ENCODE measurements around the gene SGK1. TPM values are rescaled to one million over a fixed set of nuclear protein-coding genes. Genes with fewer than 3 reads are reported as not detected.

SGK1 gene
- total RNA-seq, 6 experiments from 2014 or later, result 75.4 to 117 (median 104) TPM

- no peak for DNase-seq
- H3K9me3 Mint-ChIP-seq, result no peaks in the 10 kb centered on the region
Measured at GRCh38 chr6:134340179-134340975, 22.5 kb upstream of the SGK1 start.

GRCh38 chr6:134339216-134339615, 21.3 kb upstream of the SGK1 start:
- Mint-ChIP-seq H3K9me3 (no peaks in the 10 kb centered on the region), H3K4me1 (ENCODE audit: low read depth) (no peaks in the 10 kb centered on the region), H3K27me3 (ENCODE audit: insufficient read depth) (no peaks in the 10 kb centered on the region), H3K4me3 (no peak overlapping the region), H3K27ac (no peak overlapping the region), H3K36me3 (ENCODE audit: low read depth) (no peaks in the 10 kb centered on the region)
- TF ChIP-seq CTCF (IDR thresholded peaks at IDR 0.05), result no peak
- DNase-seq, result no peak

More at GRCh38 chr6:134340179-134340975, 22.5 kb upstream of the SGK1 start:
- Mint-ChIP-seq H3K4me1 (ENCODE audit: low read depth) (no peaks in the 10 kb centered on the region), H3K27ac (no peak overlapping the region), H3K36me3 (ENCODE audit: low read depth) (no peaks in the 10 kb centered on the region), H3K27me3 (ENCODE audit: insufficient read depth) (no peaks in the 10 kb centered on the region), H3K4me3 (no peak overlapping the region)
- no peak for TF ChIP-seq CTCF (IDR thresholded peaks at IDR 0.05)

GRCh38 chr6:134331256-134331655, 13.3 kb upstream of the SGK1 start:
- Mint-ChIP-seq H3K36me3 (ENCODE audit: low read depth) (peaks cover 5% of the 10 kb centered on the region), H3K27ac (no peak overlapping the region), H3K27me3 (ENCODE audit: insufficient read depth) (peaks cover under 1% of the 10 kb centered on the region; the same call in 1 of the 2 replicates), H3K4me3 (no peak overlapping the region), H3K4me1 (ENCODE audit: low read depth) (no peaks in the 10 kb centered on the region), H3K9me3 (peaks cover 2% of the 10 kb centered on the region; the same call in 1 of the 2 replicates)
- DNase-seq, result no peak
- TF ChIP-seq CTCF (IDR thresholded peaks at IDR 0.05), result no peak

GRCh38 chr6:134330555-134330954, 12.6 kb upstream of the SGK1 start:
- Mint-ChIP-seq H3K27ac (no peak overlapping the region), H3K27me3 (ENCODE audit: insufficient read depth) (peaks cover 2% of the 10 kb centered on the region; the same call in 1 of the 2 replicates), H3K36me3 (ENCODE audit: low read depth) (peaks cover 7% of the 10 kb centered on the region), H3K4me3 (no peak overlapping the region), H3K4me1 (ENCODE audit: low read depth) (no peaks in the 10 kb centered on the region), H3K9me3 (peaks cover 8% of the 10 kb centered on the region; the same call in 1 of the 2 replicates)
- no peak for TF ChIP-seq CTCF (IDR thresholded peaks at IDR 0.05)
- DNase-seq, result no peak

GRCh38 chr6:134328792-134329191, 10.9 kb upstream of the SGK1 start:
- no peaks in the 10 kb centered on the region for H3K4me1 Mint-ChIP-seq (ENCODE audit: low read depth)
- H3K27ac Mint-ChIP-seq, result no peak overlapping the region
- peaks cover 7% of the 10 kb centered on the region for H3K36me3 Mint-ChIP-seq (ENCODE audit: low read depth)
- H3K4me3 Mint-ChIP-seq, result no peak overlapping the region
- no peak for TF ChIP-seq CTCF (IDR thresholded peaks at IDR 0.05)
- peaks cover 8% of the 10 kb centered on the region; the same call in 1 of the 2 replicates for H3K9me3 Mint-ChIP-seq
- peaks cover 2% of the 10 kb centered on the region; the same call in 1 of the 2 replicates for H3K27me3 Mint-ChIP-seq (ENCODE audit: insufficient read depth)
- no peak for DNase-seq
